Activated naive CD4-positive, alpha-beta T cell treated with Interleukin-2 at 50 U/mL for 16 hours (primary cell): ENCODE results near the gene CCDC194.
"Not testable (repeated sequence)": the region's sequence is repeated elsewhere in the genome, so short reads cannot be mapped to it uniquely, and the experiment has no call there.

Source experiments
- DNase-seq: peaks from one replicate; pipeline ENCODE4 v3.0.0-alpha.2; 2020

Gene CCDC194

GRCh38 chr19:17365361-17365760 is 28.6 kb downstream of the CCDC194 start:
- DNase-seq: no peak

GRCh38 chr19:17363852-17364605 is 30.0 kb downstream of the CCDC194 start:
- DNase-seq: not testable (repeated sequence)

- DNase-seq: no peak
Observed at GRCh38 chr19:17359905-17360800, 33.8 kb downstream of the CCDC194 start.

GRCh38 chr19:17358395-17358794 is 35.6 kb downstream of the CCDC194 start:
- DNase-seq: no peak

GRCh38 chr19:17357724-17358123 is 36.3 kb downstream of the CCDC194 start:
- no peak for DNase-seq

- no peak for DNase-seq
Observed at GRCh38 chr19:17357078-17357666, 36.8 kb downstream of the CCDC194 start.

GRCh38 chr19:17353386-17353785 is 40.6 kb downstream of the CCDC194 start:
- no peak for DNase-seq

GRCh38 chr19:17352608-17353280 is 41.3 kb downstream of the CCDC194 start:
- no peak for DNase-seq

- DNase-seq: no peak
Observed at GRCh38 chr19:17351815-17352435, 42.1 kb downstream of the CCDC194 start.

GRCh38 chr19:17348700-17349099 is 45.3 kb downstream of the CCDC194 start:
- no peak for DNase-seq

GRCh38 chr19:17347877-17348276 is 46.1 kb downstream of the CCDC194 start:
- no peak for DNase-seq

GRCh38 chr19:17347361-17347760 is 46.6 kb downstream of the CCDC194 start:
- DNase-seq: no peak

- DNase-seq: peak; percentile 80
Observed at GRCh38 chr19:17346109-17346671, 47.8 kb downstream of the CCDC194 start.

- DNase-seq: no peak
Observed at GRCh38 chr19:17341845-17342244, 52.2 kb downstream of the CCDC194 start.

GRCh38 chr19:17341386-17341785 is 52.6 kb downstream of the CCDC194 start:
- DNase-seq: no peak

GRCh38 chr19:17340871-17341357 is 53.1 kb downstream of the CCDC194 start:
- DNase-seq: no peak
